Left kidney (tissue), 8 donors: ENCODE measurements around the gene AASS. TPM values are rescaled to one million over a fixed set of nuclear protein-coding genes. Genes with fewer than 3 reads are reported as not detected.
A peak's percentile ranks its signal among the peaks of the same experiment; 100 is the strongest.
"Not testable (repeated sequence)": the region's sequence is repeated elsewhere in the genome, so short reads cannot be mapped to it uniquely, and the experiment has no call there.

Experiments used
- DNase-seq: peaks from one replicate; pipeline ENCODE4 v3.0.0-alpha.2; 2013
- long read RNA-seq, 8 donors: transcript quantifications; one replicate each; lab custom pipeline, GENCODE V29; 2026
- polyA plus RNA-seq: library from polyadenylated mRNA; unstranded; fragments of 120-200 nt; gene quantifications from one replicate; pipeline ENCODE4 v1.2.1, GENCODE V29; 2013; ENCODE audit not compliant: insufficient read length

Gene AASS
- 80.6 TPM for polyA plus RNA-seq
- long read RNA-seq, donor 1, partial matches to known transcripts = 8 of 12 reads
- long read RNA-seq, donor 1, other reads (novel, unspliced or antisense) = 0 of 12 reads
- long read RNA-seq, donor 2, partial matches to known transcripts = 18 of 20 reads
- long read RNA-seq, donor 2, other reads (novel, unspliced or antisense) = 0 of 20 reads
- long read RNA-seq, donor 3, partial matches to known transcripts = 21 of 22 reads
- long read RNA-seq, donor 3, other reads (novel, unspliced or antisense) = 0 of 22 reads
- long read RNA-seq, donor 4 = 0 reads
- long read RNA-seq, donor 5, transcript AASS-203 (24 exons, 3,163 nt) = major isoform, 5 of 22 reads
- long read RNA-seq, donor 5, partial matches to known transcripts = 17 of 22 reads
- long read RNA-seq, donor 5, other reads (novel, unspliced or antisense) = 0 of 22 reads
- long read RNA-seq, donor 6, partial matches to known transcripts = 0 of 4 reads
- long read RNA-seq, donor 6, other reads (novel, unspliced or antisense) = 0 of 4 reads
- long read RNA-seq, donor 7, transcript AASS-203 (24 exons, 3,163 nt) = major isoform, 5 of 35 reads
- long read RNA-seq, donor 7, partial matches to known transcripts = 30 of 35 reads
- long read RNA-seq, donor 7, other reads (novel, unspliced or antisense) = 0 of 35 reads
- long read RNA-seq, donor 8, partial matches to known transcripts = 7 of 7 reads
- long read RNA-seq, donor 8, other reads (novel, unspliced or antisense) = 0 of 7 reads

DNA sequence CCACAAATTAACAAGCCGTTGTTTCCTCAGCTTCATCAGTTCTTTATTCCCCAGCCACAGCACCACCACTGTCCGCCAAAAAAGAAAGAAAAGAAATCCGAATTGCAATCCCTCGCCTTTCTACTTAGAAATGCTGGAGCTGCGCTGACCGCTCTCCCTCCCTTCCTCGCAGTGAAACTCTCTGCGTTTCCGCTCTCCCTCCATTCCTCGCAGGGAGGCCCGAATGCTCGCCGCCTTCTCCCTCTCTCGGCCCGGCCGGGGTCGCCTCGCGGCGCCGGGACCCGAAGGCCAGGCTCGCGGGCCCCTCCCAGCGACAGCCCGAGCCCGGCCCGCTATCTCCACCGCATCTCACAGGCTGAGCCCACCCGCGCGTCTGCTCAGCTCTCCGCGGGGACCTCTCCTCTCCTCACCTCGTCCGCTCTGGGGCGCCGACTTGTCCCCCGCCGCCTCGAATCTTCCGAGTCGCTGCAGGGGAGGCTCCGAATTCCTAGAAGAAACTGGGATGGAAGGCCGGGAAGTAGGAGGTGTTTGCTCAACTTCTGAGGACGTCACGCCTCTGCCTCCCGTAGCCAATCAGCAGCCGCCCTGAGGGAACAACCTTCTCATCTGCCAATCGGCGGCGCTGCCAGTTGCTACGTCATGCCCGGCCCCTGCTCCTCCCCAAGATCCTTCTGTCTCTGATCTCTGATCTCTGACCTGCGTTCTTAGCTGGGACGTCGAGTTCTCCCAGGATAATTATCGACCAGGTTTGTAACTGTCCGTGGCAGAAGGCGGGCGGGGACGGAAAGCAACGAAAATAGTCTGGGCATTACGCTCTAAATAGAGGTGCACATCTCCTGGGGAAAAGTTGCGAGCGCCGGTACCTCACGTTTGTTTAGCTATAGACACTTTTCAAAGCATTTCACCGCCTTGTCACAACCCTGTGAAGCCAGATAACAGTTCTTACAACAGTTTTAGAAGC, at the start of gene AASS:
TSS of gene AASS (minus strand) at position 499 of the 961 bp plus-strand sequence. CDS start 10,523 bp downstream, outside the sequence.
- peak; percentile 96 for DNase-seq

DNA sequence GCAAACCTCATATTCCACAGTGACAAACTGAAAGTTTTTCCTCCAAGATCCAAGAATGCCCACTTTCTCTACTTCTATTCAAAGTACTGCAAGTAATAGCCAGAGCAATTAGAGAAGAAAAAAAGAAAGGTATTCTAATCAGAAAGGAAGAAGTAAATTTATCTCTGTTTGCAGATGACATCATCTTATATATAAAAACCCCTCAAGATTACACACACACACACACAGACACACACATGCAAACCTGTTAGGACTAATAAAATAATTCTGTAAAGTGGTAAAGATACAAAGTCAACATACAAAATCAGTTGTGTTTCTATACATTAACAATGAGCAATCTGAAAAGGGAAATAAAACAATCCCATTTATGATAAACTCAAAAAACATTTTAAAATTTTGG, 44.7 kb upstream of the AASS start:
- DNase-seq = no peak

DNA sequence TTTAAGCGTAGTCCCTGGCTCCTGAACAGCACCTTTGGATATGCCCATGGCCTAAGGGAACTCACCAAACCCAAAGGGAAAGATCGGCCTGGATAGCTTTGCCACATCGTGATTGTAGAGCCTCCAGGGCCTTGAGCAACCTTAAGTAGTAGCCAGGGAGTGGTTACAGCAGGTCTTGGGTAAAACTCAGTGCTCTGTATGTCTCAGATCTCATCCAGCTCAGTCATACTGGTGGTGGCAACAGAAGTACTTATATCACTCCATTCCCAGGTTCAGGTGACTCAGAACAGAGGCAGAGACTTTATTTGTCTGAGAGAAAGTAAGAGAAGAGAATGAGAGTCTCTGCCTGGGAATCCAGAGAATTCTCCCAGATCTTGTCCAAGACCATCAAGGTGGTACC, 39.1 kb upstream of the AASS start:
- DNase-seq = no peak

DNA sequence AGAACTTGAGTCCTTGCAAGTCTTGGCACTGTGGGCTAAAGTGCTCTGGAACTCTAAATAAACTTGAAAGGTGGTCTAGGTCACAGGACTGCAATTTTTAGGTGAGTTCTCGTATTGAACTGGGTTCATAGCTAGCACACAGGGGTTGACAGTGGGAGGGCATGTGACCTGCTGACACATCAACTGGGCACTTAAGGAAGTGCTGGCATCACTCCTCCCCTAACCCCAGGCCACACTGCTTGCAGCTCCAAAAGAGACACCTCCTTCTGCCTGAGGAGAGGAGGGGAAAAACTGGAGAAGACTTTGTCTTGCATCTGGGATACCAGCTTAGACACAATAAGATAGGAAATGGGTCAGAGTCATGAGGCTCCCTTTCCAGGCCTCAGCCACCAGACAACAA, 38.0 kb upstream of the AASS start:
- DNase-seq = no peak

DNA sequence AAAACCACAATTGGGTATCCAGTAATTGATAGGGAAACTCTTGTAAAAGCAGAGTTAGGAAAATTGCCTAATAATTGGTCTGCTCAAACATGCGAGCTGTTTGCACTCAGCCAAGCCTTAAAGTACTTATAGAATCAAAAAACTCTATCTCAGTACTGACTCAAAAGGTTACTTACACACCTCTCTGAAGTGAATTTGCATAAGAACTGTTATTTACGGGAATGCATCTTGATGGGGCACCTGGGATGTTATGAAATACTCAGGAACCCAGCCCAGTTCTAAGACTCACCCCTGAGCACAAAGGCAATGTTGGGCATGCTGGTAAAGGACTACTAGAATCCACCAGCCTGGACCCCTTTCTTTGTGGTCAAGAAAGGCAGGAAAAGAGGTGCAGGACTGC, 28.1 kb upstream of the AASS start:
- not testable (repeated sequence) for DNase-seq

DNA sequence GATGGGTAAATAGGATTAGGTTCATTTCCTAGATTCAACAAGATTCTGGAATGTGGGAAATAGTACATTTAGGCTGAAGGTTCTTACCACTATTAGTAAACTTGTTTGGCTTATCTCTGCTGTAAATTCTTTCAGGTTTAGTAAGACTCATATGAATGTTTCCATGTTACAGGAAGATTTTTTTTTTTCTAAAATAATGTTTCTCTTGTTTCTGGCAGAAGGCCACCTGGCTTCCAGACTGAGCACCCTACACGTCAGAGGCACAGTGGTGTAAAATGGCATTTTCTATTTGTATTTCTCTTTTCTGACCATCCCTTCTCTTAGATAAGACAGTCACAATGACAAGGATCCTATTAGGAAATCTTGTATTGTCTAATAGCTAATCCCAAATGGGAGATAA, 22.7 kb upstream of the AASS start:
- DNase-seq = no peak

DNA sequence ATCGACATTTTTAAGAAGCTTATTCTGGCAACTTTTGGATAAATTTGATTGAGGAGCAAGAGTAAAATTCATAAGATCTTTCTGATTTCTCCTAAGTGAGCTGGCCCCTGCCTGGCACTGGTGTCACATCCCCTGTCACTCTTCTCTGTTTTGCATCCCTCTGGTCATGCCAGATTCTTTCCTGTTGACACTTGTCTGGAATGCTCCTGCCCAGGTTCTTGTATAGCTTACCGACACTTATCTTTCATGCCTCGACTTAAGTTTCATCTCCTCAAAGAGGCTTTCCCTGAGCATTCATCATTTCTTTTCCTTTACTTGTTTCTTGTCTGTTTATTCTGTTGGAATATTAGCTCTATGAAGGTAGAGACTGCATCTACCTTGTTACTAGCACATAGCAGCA, 22.2 kb upstream of the AASS start:
- DNase-seq = no peak

DNA sequence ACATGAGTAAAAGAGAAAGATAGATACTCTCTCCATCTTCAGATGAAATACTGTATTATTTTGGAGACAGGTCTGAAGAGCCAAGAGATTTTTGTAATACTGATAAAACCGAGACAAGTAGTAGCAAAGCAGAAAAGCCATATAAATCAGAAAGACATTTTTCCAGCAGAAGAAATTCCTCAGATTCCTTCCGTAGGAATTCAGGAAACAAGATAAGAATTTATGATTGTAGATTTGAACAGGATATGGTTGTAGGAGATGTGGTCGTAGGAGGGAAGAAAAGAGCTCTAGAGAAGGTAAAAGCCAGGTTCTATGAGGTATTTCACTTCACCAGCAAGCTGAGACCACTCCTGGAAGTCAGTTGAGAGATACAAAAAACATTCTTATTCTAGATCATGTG, 17.6 kb upstream of the AASS start:
- no peak for DNase-seq

DNA sequence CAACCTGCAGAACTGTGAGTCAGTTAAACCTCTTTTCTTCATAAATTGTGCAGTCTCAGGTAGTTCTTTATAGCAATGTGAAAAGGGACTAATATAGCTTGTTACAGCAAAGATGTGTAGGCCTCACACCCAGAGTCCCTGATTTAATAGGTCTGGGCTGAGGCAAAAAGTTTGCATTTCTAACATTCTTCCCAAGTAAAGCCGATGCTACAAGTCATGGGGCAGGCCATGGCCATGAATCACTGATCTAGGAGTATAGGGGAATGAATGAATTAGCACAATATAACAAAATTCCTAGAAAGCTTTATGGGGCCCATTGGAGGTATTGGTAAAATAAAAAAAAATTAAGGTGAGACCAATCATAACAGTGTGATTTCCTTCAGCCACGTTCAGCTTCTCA, 11.5 kb upstream of the AASS start:
- no peak for DNase-seq

DNA sequence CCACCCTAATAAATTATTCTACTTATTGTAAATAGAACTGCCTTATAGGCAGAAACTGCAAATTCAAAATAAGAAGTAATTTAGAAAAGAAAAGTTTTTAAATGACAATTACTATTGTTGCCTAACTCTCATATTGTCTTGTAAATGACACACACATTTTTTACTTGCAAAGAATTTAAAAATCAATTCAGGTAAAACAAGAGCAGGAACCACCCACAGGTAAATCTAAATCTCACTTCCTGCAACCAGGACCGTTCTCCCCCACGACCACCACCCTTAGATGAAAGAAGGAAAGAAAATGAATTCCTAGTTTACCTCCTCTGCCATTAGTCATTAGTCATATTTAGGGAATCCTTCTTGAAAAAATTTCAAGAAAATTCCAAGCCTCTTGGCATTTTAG, 4.8 kb upstream of the AASS start:
- DNase-seq = no peak

DNA sequence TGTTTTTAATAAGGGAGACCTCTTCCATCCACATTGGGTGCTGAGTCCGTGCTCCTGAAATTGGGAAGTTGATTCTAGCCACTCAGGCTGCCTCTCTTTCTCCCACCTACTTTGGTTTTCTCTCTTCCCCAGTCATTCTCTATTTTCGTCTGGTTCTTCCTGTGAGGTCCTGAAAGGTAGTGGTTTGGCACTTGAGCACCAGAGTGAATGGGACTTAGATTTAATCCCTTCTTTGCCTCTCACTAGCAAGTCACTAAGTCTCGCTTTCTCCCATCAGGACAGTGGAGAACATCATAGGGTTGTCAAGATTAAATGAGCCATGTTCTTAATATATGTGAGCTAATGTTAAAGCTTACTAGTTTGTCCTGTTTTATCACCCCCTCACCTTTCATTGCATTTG, 4.0 kb upstream of the AASS start:
- DNase-seq = no peak

DNA sequence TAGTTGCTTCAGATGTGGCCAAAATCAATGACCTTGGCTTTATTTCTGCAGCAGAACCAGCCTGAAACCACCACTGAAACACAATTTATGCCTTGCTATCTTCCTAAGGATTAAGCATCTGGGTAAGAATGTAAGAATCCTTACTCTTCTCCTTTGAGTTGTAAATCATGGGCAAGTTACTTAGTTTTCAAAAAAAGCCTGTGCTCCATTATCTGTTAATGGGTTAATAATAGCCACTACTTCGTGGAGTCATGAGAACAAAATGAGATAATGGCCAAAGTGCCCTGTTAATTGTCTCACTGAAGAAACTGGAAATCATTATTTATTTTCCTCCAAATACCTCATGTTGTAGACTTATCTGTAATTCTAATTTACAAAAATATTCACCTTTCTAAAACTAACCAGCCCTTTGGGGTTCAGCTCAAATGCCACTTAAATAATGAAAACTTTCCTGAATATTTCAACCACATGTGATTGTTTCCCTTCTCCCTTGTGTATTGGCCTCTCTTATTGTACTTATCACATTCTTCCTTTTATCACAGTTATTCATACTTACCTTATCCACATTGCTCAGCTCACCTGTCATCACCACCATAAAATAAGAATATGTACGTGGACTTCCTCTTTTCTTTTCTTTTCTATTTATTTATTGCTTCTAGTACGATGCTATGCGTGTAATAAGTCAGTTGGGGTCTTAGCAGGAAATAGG, 2.0 kb upstream of the AASS start:
- no peak for DNase-seq

DNA sequence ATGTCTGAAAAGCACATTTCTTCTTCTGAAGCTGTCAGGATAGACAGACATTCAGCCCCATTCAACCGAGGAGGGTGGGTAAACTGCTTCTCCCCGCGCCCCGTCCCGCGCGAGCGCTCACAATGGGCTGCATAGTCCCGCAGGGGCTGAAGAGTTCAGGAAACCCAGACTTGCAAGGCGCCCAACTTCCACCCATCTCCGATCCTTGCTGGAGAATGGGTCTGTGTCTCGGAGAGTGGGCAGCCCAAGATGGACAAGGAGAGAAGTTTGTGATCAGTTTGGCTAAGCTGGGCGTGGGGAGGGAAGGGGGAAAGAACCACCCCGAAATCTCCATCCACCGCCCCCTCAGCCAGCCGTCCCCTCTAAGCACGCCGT, 686 bp downstream of the AASS start:
- DNase-seq = peak; percentile 31

DNA sequence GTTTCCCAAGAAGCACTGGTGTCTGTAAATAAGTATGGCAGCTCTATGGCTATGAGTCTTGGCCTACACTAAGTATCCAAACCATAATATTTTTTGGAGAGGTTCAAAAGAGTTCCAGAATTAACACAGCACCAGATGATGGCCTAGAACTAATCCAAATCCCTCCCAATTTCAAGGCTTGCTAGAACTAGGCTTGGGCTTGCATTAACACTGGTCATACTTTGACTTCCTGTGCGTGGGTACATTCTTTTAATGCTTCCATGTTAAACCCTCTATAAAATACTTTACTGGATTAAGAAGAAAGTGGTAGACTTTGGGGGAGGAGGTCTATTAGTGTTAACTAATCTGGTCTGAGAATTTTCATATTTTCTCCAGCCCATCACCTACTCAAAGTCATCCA, 3.1 kb downstream of the AASS start:
- DNase-seq = no peak

DNA sequence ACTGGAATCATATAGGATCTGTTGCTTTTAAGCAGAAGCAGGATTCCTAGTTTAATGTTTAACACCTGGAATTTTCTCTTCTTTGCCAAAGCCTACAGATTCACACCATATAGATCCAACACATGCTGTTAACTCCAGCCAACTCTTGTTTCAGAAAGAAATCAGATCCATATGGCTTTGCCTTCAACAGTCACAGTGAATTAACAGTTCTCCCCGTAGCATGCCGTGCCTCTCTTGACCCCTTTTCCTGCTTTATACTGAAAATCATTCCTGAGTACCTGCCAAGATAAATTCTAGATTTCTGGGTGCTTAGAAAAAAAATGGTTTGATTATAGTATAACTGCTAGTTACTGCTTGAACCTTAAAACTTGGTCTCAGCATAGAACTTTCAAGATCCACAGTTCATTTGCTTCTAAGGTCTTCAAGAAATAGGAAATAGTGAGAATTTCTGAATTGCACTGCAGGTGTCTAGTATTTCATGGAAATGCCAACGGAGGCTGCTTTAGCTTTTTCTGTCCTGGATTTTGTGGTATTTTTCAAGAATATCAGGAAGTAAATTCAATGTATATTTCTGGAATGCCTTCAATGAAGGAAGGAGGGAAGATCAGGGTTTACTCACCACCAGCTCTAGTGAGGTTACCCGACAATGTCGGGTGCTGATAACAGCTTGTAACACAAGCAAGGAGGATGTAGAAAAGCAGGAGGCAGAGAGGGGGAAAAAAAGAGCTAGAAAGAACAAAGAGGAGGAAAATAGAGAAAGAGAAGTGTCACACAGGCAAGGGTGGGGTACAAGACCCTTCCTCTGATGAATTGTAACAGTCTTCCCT, 6.6 kb downstream of the AASS start:
- no peak for DNase-seq

DNA sequence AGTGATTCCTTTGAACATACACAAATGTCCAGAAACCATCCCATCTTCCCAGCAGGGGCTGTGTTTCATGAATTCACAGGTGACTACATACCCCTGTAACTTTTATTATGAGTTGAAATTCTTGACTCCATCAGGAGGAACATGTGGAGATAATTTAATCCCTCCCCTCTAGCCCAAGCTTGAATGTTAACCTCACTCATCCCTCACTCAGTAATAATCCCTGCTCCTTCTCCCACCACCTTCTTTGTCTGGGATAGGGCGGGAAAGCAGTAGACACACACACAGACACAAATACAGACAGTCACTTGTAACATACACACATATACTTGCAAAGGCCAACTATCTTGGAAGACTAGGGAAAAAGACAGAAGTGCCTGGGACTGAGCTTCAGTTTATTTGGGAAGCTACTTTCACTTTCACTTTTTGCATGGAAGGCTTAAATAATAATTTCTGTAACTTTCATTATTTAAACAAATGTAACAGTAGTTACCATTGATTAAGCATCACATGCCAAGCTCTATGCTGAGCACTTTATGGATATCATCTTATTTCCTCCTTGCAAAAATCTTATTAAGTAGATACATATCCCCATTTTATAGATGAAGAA, 7.3 kb downstream of the AASS start:
- DNase-seq = no peak

DNA sequence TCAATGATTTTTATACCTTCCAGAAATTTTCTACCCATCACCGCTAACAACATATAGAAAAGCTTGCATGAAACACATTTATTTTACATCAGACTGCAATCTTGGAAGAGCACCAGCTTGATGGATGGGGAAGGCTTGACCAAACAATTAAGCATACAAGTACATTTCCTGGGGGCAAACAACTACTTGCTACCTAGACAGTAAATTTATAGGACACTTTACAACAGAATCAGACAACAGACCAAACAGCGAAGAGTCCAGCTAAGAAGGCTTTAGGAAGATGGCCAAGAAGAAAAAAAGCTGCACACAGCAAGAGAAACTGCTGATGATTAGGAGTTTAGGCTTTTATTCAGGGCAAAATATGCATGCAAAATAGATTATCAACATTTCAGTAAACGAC, 8.0 kb downstream of the AASS start:
- no peak for DNase-seq

DNA sequence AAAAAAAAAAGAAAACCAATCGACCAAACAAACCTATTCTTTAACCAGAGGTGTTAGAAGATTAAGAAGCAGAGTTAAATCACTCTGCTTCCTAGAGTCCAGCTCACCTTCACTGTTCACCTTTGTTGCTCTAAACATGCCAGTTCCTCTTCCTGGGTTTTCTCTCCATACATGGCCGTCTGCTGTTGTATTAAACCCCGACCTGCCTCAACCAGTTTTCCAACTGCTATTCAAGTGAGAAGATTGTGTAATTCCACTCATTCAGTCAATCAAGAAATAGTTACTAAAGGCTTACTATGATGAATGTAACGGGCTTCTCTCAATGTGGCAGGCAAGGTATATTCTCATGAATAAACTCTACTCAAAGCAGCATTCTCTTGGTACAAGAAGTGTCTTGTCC, 8.8 kb downstream of the AASS start:
- no peak for DNase-seq

DNA sequence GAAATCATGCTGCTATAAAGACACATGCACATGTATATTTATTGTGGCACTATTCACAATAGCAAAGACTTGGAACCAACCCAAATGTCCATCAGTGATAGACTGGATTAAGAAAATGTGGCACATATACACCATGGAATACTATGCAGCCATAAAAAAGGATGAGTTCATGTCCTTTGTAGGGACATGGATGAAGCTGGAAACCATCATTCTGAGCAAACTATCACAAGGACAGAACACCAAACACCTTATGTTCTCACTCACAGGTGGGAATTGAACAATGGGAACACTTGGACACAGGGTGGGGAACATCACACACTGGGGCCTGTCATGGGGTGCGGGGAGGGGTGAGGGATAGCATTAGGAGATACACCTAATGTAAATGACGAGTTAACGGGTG, 9.3 kb downstream of the AASS start:
- not testable (repeated sequence) for DNase-seq

DNA sequence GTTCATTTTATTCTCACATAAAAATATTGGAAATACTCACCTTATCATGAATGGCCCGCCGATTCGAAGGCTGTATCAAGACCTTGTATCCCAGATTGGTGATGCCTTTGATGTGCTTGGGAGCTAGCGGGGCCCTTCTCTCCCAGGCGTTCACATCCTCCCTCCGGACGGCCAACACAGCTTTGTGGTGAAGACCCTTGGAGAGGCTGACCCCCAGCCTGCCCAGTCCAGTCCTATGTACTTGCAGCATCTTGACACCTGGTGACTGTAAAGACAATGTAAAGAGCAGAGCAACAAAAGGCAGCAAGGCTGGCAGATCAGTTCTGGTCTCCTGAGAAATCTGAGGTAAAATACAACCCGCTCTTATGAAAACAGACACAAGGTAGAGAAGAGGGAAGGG, 10.6 kb downstream of the AASS start:
- DNase-seq = no peak

DNA sequence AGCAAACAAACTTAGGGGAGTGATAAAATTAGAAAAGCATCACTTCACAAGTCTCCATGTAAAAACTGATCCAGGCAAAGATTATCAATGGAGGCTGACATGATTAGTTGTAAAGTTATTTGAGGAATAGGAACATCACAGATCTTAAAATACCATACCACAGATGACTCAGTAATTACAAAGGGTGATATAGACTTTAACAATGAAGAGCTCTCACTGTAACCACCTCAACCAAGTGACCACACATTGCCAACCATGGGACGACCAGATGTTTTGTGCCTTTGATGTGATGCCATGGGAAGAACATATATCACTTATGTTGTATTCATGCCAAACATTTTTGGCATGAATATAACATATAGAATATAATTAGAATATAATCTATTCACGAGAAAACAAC, 11.7 kb downstream of the AASS start:
- no peak for DNase-seq
